ENCODE results near the gene KCNK2. TPM values are rescaled to one million over a fixed set of nuclear protein-coding genes. Genes with fewer than 3 reads are reported as not detected.

KCNK2 gene
- total RNA-seq, 1 donor from 2014 or later: 0.85 TPM

GRCh38 chr1:215045698-215046308, 36.7 kb upstream of the KCNK2 start:
- no peaks in the 10 kb centered on the region for H3K4me1 ChIP-seq
- H3K27me3 ChIP-seq: no peaks in the 10 kb centered on the region
- intact Hi-C loops (cut with DNase I): no loop called here
- no peak for TF ChIP-seq CTCF (IDR thresholded peaks at IDR 0.05)
- no peaks in the 10 kb centered on the region for H3K9me3 ChIP-seq
- no peak for DNase-seq (ENCODE audit: low spot score in 2 of 2)
- H3K27ac ChIP-seq: no peak overlapping the region
- H3K36me3 ChIP-seq: no peaks in the 10 kb centered on the region
- H3K4me3 ChIP-seq: no peak overlapping the region

DNA sequence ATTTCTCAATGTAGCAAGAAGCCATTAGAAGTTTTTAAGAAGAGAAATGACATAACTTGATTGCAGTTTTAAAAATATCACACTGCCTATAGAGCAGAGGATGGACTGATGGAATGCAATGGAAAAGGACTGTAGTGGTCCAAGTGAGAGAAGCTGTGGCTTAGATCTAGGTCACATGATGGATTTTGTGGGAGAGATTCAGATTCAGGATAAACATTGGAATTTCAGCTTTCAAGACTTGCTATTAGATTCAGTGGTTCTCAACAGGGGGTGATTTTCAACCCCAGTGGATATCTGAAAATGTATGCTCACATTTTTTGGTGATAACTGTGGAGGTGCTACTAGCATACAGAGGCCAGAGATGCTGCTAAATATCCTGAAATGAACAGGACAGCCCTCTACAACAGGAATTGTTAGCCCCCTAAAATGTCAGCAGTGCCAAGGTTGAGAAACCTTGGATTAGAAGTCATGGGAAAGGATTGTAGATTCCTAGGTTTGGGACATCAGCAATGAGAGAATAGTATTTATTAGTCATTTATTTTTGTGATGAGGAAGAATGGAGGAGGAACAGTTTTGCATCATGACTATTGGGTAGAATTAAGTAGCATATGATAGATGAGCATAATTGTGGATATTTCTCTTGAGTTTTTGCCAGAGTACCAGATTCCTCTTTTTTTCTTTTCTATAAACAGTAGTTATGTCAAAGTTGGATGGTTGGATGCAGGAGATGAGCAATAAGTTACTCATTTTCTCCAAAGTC, 30.1 kb upstream of the KCNK2 start:
- Histone ChIP-seq H3K4me1 (no peaks in the 10 kb centered on the region), H3K27ac (no peak overlapping the region), H3K36me3 (no peaks in the 10 kb centered on the region), H3K27me3 (no peaks in the 10 kb centered on the region), H3K4me3 (no peak overlapping the region), H3K9me3 (no peaks in the 10 kb centered on the region)
- intact Hi-C loops (cut with DNase I): no loop called here
- no peak for DNase-seq (ENCODE audit: low spot score in 2 of 2)
- TF ChIP-seq CTCF (IDR thresholded peaks at IDR 0.05): no peak

- no peak for TF ChIP-seq CTCF (IDR thresholded peaks at IDR 0.05)
- H3K4me1 ChIP-seq: no peaks in the 10 kb centered on the region
- intact Hi-C loops (cut with DNase I): no loop called here
Observed at GRCh38 chr1:215054266-215054665, 28.3 kb upstream of the KCNK2 start.

GRCh38 chr1:215055281-215055935, 27.1 kb upstream of the KCNK2 start:
- H3K36me3 ChIP-seq: no peaks in the 10 kb centered on the region
- no peak for TF ChIP-seq CTCF (IDR thresholded peaks at IDR 0.05)
- intact Hi-C loops (cut with DNase I): no loop called here
- H3K4me3 ChIP-seq: no peak overlapping the region
- no peaks in the 10 kb centered on the region for H3K9me3 ChIP-seq
- no peak for DNase-seq (ENCODE audit: low spot score in 2 of 2)
- H3K27ac ChIP-seq: no peak overlapping the region
- no peaks in the 10 kb centered on the region for H3K4me1 ChIP-seq
- H3K27me3 ChIP-seq: no peaks in the 10 kb centered on the region

More at GRCh38 chr1:215054266-215054665, 28.3 kb upstream of the KCNK2 start:
- no peaks in the 10 kb centered on the region for H3K9me3 ChIP-seq
- no peaks in the 10 kb centered on the region for H3K36me3 ChIP-seq
- H3K27ac ChIP-seq: no peak overlapping the region
- no peak overlapping the region for H3K4me3 ChIP-seq
- DNase-seq (ENCODE audit: low spot score in 2 of 2): no peak
- H3K27me3 ChIP-seq: no peaks in the 10 kb centered on the region

DNA sequence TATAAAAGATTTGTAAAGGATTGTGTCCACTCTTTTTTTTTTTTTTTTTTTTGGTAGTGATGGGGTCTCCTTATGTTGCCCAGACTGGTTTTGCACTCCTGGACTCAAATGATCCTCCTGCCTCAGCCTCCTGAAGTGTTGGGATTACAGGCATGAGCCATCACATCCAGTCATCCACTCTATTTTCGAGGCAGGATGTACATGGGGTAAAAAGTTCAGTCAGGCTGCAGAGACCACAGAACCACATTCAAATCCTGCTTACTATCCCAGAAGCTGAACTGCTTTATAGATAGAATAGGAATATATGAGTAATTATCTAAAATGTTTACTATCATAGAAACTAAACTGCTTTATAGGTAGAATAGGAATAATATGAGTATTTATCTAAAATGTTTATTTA, 26.0 kb upstream of the KCNK2 start:
- H3K27ac ChIP-seq: no peak overlapping the region
- no peaks in the 10 kb centered on the region for H3K27me3 ChIP-seq
- intact Hi-C loops (cut with DNase I): no loop called here
- no peak for TF ChIP-seq CTCF (IDR thresholded peaks at IDR 0.05)
- no peaks in the 10 kb centered on the region for H3K36me3 ChIP-seq
- H3K9me3 ChIP-seq: no peaks in the 10 kb centered on the region
- no peak overlapping the region for H3K4me3 ChIP-seq
- no peak for DNase-seq (ENCODE audit: low spot score in 2 of 2)
- H3K4me1 ChIP-seq: no peaks in the 10 kb centered on the region

Data from ascending aorta (tissue), 2 donors.